ENCODE data around the gene LSM6. TPM values are rescaled to one million over a fixed set of nuclear protein-coding genes. Genes with fewer than 3 reads are reported as not detected.

Gene LSM6
- total RNA-seq, 4 donors from 2014 or later, result 23.2 to 60.1 (median 45.0) TPM

- DNase-seq (ENCODE audit: low spot score) (no peak), ATAC-seq (ENCODE audit: low FRiP score) (no peak)
- no peak for TF ChIP-seq CTCF (IDR thresholded peaks at IDR 0.05)
Observed at GRCh38 chr4:146194212-146194611, 18.7 kb downstream of the LSM6 start.

GRCh38 chr4:146202665-146203064, 27.1 kb downstream of the LSM6 start:
- DNase-seq (ENCODE audit: low spot score), result no peak
- TF ChIP-seq CTCF (IDR thresholded peaks at IDR 0.05), result no peak
- ATAC-seq (ENCODE audit: low FRiP score), result no peak

- ATAC-seq (ENCODE audit: low FRiP score) (no peak), DNase-seq (ENCODE audit: low spot score) (no peak)
- TF ChIP-seq CTCF (IDR thresholded peaks at IDR 0.05), result no peak
Observed at GRCh38 chr4:146207410-146207809, 31.9 kb downstream of the LSM6 start.

- no peak for TF ChIP-seq CTCF (IDR thresholded peaks at IDR 0.05)
- ATAC-seq (ENCODE audit: low FRiP score) (no peak), DNase-seq (ENCODE audit: low spot score) (no peak)
Observed at GRCh38 chr4:146210890-146211289, 35.4 kb downstream of the LSM6 start.

- DNase-seq (ENCODE audit: low spot score) (no peak), ATAC-seq (ENCODE audit: low FRiP score) (no peak)
- TF ChIP-seq CTCF (IDR thresholded peaks at IDR 0.05), result no peak
Observed at GRCh38 chr4:146211440-146211839, 35.9 kb downstream of the LSM6 start.

GRCh38 chr4:146212781-146213180, 37.3 kb downstream of the LSM6 start:
- no peak for TF ChIP-seq CTCF (IDR thresholded peaks at IDR 0.05)
- DNase-seq (ENCODE audit: low spot score) (no peak), ATAC-seq (ENCODE audit: low FRiP score) (no peak)

- no peak for TF ChIP-seq CTCF (IDR thresholded peaks at IDR 0.05)
- no peak for ATAC-seq (ENCODE audit: low FRiP score)
Observed at GRCh38 chr4:146214238-146214637, 38.7 kb downstream of the LSM6 start, which contains the start of gene REELD1. REELD1 (plus strand) TSS chr4:146214538; CDS start chr4:146216953, 2,415 bp downstream.

More at GRCh38 chr4:146214238-146214637, 38.7 kb downstream of the LSM6 start, which contains the start of gene REELD1:
- no peak for DNase-seq (ENCODE audit: low spot score)
